GOT3 (cell line): ENCODE results near the gene DOHH.

Experiments
- DNase-seq: peaks from one replicate; lab custom pipeline; 2025; ENCODE audit warnings: mixed read lengths; lab: John Stamatoyannopoulos, UW

Gene DOHH

DNA sequence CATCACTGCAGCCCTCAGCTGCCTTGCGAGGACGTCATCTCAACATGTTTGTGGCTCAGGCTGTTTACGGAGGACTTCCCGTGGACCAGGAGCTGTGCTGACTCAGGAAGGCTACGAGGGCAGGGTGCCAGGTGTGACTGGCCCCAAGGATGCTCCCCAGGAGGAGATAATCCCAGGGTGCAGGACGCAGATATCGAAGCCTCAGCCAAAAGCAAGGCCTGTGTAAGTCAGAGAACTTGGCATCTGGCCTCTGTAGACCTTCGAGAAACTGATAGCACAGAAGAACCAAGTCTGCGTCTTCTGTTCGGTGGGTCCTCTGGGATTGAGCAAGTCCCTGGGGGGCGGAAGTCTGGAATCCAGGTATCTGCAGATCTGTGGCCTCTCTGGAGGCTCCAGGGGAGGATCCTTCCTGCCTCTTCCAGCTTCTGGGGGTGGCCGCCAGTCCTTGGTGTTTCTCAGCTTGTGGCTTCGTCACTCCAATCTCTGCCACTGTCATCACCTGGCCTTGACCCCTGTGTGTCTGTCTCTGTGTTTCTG, 2.6 kb upstream of the DOHH start:
- DNase-seq, result no peak

- no peak for DNase-seq
Measured at GRCh38 chr19:3501780-3502179, 1.3 kb upstream of the DOHH start.

DNA sequence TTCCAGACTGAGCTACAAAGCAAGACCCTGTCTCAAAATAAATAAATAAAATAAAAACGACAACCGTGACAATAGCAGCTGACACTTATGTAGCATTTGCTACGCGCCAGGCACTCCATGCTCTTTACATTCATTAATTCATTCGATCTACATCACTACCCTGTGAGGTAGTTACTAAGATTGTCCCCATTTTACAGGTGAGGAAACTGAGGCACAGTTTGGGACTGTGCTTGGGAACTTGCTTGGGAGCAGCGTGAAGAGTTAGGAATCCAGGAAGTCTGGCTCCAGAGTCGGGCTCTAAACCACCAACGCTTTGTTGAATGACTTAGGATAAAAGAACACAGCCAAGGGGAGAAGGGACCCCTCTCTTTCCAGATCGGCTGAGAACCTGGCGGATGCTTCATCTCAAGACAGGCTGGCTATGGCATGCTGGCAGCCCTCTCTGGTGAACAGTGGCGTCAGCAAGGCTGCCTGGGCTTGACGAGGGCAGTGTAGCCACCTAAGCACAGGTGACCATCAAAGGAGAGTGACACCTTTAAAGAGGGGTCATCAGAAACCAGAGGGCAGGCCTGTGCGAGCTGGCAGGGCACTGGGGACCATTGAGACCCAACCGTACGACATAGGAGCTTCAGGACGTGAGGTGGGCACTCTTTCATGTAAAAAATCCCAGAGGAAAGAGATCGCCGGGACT, 591 bp downstream of the DOHH start:
- no peak for DNase-seq

DNA sequence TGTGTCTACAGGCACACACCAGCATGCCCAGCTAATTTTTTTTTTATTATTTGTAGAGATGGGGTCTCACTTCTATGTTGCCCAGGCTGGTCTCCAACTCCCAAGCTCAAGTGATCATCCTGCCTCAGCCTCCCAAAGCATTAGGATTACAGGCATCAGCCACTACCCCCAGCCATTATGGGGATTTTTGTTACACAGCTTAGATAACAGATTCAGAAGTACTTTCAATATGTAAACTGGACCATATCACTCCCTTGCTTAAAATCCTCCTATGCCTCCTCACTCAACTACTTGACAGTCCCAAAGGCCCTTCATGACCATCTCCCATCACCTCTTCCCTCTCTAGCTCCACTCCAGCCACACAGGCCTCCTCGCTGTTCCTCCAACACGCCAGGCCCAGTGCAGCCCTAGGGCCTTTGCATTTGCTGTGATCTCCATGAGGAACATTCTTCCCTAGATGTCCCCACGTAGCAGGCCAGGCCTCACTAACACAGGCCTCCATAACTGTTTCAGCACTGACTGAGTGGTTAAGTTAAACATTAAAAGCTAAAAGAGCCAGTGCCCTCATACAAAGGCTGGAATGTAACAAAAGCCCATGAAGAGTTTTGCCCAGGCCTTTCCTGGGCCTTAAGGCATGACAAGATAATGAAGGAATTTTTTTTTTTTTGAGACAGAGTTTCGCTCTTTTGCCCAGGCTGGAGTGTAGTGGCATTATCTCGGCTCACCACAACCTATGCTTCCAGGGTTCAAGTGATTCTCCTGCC, 2.5 kb downstream of the DOHH start:
- DNase-seq, result no peak

- no peak for DNase-seq
Measured at GRCh38 chr19:3496392-3497273, 3.8 kb downstream of the DOHH start.

GRCh38 chr19:3494559-3494958, 5.9 kb downstream of the DOHH start:
- no peak for DNase-seq

DNA sequence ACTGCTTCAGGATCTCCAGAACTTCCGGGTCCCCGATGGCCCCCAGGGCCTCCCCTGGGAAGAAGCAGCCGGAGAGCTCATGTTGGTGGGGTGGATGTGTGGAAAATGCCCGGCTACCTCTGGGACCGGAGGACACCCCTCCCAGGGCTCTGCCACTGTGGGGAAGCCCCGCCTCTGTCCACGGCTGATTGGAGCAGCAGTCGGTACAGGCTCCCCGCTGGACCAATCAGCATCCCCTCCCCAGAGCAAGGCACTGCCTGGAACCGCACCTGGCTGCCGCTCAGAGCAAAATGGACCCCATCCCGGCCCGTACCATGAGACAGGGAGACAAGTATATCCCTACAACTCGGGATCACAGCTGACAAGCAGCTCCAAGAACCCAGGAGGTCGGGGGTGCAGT, 6.4 kb downstream of the DOHH start:
- DNase-seq, result no peak

DNA sequence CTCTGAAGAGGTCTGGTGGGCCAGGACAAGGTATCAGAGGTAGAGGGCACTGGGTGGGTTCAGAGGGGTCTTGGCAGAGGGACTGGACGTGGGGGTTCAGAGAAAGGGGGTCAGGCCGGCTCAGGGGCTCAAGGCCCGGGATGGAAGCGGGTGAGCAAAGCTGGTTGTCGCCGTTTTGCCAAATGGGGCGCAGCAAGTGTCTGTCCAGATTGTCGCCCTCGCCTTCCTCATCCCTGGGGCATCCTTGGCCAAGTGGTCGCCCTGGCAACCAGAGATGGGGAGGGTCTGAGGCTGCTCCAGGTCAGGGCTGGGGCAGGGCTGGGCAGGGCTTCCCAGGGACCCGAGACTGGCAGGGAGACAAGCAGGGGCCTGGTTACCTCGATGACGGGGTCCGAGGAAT, 6.8 kb downstream of the DOHH start:
- no peak for DNase-seq

- DNase-seq, result no peak
Measured at GRCh38 chr19:3492919-3493318, 7.6 kb downstream of the DOHH start.

GRCh38 chr19:3492131-3492839, 8.2 kb downstream of the DOHH start:
- DNase-seq, result no peak

DNA sequence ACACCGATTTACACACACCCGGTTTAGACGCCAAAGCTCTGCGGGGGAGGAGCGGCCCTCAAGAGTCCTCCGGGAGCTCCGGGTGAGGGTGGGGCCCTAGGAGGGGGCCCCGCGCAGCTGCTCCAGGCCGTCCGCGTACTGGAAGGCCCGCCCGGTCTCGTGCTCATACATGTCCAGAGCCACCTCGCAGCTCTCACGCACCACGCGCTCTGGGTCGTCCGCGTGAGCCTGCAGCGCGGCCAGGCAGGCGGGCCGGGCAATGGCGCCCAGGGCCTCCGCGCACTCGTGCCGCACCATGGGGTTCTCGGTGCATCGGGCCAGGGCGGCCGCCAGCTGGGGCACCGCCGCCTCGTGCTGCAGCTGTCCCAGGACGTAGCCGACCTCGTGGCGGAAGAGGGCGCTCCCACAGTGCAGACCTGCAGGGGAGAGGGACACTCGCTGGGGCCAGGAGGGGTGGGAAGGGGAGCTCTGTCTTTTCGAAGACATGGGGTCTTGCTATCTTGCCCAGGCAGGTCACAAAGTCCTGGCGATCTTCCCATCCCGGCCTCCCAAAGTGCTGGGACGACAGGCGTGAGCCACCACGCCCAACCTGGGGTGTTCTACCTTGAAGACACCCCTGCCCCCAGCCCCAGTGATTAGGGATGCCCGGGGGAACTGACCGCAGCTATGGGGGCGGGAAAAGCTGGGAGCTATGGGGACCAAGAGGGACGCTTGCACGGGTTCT, 8.9 kb downstream of the DOHH start:
- no peak for DNase-seq

- DNase-seq, result no peak
Measured at GRCh38 chr19:3483226-3483628, 17.2 kb downstream of the DOHH start, which contains the start of gene SMIM44. Gene SMIM44, minus strand, starts transcription at chr19:3483441. Its CDS starts 38 bp downstream, at chr19:3483403.

GRCh38 chr19:3482507-3483225, 17.8 kb downstream of the DOHH start:
- no peak for DNase-seq

GRCh38 chr19:3481241-3482090, 19.0 kb downstream of the DOHH start:
- DNase-seq, result no peak

DNA sequence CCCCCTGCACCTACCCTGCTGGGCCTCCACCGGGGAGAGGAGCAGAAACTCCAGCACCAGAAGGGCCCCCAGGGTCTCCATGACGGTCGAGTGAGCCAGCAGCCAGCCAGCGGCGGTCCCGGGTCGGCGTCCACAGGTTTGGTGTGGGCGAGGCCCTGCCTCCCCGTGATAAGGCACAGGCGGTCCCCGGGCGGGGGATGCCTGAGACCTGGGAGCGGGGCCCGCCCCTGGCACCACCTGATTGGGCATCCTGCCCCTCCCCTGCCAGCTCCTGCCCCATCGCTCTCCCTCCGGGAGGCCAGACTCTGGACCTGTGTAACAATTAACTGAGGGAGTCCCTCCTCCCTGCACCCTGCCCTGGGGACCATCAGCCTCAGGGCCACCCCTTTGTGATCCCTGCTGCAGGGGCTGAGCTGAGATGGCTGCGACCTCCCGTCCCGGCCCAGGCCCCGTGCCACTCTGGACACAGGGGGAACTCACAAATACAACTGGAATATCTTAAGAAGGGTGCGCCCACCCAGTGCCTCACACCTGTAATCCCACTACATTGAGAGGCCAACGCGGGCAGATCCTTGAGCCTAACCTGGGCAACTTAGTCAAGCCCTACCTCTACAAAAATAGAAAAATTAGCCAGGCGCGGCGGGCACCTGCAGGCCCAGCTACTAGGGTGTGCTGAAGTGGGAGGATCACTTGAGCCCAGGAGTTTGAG, 19.9 kb downstream of the DOHH start, which contains the start of gene SMIM24:
Gene SMIM24 (minus strand): TSS at position 143 of the 709 bp plus-strand sequence. CDS start 62 bp downstream, at position 81.
- no peak for DNase-seq

- DNase-seq, result no peak
Measured at GRCh38 chr19:3479834-3480215, 20.6 kb downstream of the DOHH start.

GRCh38 chr19:3479177-3479833, 21.2 kb downstream of the DOHH start:
- DNase-seq, result no peak
